ENCODE data around the gene SLC17A2.

DNA sequence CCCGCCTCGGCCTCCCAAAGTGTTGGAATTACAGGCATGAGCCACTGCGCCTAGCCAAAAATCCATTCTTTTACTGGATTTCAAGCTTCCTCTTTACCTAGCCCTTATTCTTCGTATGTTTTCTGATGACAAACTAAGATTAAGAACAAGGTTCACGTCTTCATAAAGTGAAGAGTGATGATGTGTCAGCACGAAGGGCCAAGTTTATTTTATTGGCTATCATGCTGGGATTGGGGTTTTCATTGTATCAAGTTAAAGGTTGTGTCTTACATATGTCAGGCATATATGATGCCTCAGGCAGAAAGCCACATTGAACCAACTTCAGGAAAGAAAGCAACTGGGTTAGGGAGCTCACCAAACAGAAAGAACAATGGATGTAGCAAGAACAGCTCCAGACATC lies 36.7 kb downstream of the SLC17A2 start:
- TF ChIP-seq POLR2A (IDR thresholded peaks at IDR 0.05; ENCODE audit: low read depth, low read length) (no peak), TAF1 (IDR thresholded peaks at IDR 0.05; ENCODE audit: low read depth, low read length) (no peak), POLR2AphosphoS5 (IDR thresholded peaks at IDR 0.05; ENCODE audit: low read depth, low read length) (no peak), PAX5 (IDR thresholded peaks at IDR 0.05; ENCODE audit: insufficient read depth, low read length, severe bottlenecking) (no peak), POU2F2 (IDR thresholded peaks at IDR 0.05; ENCODE audit: low read depth, low read length) (no peak)

Data from GM12891 (cell line).